IPS-NIHi7 (cell line): Measurements from ENCODE around the gene TCF7L2.

ENCODE experiments used
- DNase-seq: peaks from one replicate; pipeline ENCODE4 v3.0.0; 2012; ENCODE audit warnings: mixed read lengths; ENCODE audit errors: extremely low spot score

The TCF7L2 gene

DNA sequence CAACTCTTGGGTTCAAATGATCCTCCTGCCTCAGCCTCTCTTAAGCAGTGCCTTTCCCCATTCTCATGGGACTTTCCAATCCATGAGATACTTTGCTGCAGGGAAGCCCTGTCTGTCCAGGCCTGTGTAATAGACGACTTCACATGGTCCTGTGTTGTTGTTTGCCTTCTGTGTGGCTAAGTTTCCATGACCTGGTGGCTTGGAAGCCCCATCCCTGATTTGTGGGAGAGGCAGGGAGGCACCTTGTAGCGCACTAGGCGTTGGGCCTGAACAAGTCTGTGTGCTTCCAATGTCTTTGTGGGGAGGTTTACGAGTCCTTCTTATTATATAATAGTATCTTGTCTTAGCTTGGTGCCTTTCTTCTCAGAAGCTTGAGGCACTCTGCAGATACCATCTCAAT, 49.1 kb downstream of the TCF7L2 start:
- no peak for DNase-seq

DNA sequence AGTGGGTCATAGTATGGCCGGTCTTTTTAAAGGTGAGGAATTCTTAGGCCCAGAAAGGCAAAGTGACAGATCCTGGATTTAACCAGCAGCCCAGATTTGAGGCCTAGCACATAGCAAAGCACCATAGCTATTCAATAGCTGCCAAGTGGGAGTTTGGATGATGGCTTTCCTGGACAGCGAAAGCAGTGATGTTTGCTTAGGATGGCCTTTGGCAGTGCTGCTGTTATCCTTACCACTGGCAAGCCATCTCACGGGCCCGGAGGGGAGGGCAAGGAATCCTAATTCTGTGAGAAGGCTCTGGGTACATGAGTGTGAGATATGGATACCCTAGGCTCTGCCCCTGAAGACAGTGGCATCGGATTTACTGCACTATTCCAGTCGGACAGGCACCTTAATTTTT, 50.4 kb downstream of the TCF7L2 start:
- DNase-seq: no peak

DNA sequence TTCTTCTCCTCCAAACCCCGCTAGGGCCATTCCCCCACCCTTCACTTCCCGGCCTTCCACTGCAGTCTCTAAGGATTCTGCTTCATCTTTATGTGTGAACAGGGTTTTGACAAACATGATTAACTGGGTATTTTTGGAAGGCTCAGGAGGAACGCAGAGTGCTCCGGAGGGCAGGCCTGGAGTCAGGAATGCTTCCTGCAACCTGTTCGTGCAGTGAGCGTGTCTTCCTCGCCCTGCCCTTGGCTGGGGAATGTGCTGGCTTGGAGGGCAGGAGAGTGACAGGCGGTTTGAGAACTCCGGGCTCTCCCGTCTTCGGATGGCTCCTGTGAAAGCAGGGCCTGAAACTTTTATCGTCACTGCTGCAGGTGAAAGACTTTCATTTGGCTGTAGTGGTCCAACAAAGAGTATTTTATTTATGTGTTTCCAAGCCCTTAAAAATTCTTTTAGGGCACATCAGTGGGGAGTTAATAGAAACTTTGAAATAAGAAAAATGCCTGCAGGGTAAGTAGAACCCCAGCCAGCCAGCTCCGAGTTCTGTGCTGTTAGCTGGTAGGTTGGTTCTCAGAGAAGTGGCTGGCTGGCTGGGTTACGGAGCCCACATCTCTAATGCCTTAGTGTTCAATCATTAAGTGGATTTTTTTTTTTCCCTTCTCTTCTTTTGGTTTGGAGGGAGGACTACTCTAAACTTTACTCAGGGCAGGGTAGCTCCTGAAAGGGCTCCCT, 51.0 kb downstream of the TCF7L2 start:
- DNase-seq: peak; percentile 43

DNA sequence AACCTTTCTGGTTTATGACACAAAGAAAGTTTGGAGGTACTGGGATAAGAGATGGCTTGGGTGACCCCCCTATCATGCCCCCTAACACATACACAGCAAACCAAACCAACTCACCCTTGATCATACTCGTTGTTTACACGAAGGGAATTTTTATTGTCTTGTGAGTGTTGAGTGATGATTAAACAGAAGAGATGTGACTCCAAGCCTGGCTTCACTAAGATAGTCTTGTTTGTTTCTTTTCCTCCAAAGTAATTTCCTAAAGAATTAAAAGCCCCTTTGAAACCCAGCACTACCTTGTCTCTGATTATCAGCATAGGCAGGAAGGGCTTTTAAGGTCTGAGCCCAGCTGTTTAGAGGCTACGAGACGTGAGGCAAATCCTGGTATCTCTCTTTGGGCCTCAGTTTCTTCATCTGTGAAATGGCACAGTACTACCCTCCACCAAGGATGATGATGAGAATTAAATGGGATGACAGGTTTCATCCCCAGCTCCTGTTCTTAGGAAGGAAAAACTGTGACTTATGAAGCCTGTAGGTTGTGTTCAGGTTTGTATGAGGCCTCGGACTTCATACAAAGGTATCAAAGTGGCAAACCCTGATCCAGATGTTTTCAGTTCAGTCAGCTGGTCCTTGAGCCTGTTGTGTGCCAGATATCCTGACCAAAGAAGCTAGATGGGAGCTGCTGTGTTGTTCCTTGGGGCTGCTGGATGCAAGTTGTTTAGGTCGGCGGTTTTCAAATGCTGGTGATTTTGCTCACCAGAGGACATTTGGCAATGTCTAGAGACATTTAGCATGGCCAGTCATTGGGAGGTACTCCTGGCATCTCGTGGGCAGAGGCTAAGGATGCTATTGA, 51.8 kb downstream of the TCF7L2 start:
- DNase-seq: no peak

DNA sequence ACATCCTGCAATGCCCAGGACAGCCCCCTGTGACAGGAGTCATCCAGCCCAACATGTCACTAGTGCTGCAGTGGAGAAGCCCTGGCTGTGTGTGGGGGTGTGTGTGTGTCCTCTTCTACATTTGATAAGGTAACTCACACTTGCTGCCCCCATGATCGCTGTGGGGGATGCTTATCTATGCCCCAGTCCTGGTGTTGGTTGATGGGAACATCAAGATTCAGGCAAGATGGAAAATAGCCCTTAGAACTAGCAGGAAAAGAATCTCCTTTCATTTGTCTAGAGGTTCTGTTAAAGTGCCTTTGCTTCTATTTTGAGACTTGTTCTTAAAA, 52.4 kb downstream of the TCF7L2 start:
- DNase-seq: no peak

DNA sequence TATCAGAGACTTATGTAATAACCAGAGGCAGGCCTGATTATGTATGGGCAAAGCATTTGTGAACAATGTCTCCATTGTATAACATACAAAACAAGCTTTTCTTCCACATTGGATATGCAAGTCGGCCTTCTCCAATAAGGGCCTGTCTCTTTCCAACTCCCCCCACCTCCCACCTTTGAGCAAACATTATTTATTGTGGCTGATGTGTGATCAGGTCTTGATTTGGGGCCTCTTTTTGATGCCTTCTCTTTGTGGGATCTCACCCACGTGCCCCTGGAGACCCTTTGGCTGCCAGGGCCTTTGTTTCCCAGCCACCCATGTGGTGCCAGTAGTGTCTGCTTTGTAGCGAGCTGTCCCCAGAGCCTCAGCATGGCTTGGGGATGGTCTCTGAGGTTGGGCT, 53.0 kb downstream of the TCF7L2 start:
- DNase-seq: no peak

- DNase-seq: no peak
Measured at GRCh38 chr10:113004069-113004618, 54.1 kb downstream of the TCF7L2 start.

GRCh38 chr10:113005380-113005779, 55.3 kb downstream of the TCF7L2 start:
- DNase-seq: no peak

DNA sequence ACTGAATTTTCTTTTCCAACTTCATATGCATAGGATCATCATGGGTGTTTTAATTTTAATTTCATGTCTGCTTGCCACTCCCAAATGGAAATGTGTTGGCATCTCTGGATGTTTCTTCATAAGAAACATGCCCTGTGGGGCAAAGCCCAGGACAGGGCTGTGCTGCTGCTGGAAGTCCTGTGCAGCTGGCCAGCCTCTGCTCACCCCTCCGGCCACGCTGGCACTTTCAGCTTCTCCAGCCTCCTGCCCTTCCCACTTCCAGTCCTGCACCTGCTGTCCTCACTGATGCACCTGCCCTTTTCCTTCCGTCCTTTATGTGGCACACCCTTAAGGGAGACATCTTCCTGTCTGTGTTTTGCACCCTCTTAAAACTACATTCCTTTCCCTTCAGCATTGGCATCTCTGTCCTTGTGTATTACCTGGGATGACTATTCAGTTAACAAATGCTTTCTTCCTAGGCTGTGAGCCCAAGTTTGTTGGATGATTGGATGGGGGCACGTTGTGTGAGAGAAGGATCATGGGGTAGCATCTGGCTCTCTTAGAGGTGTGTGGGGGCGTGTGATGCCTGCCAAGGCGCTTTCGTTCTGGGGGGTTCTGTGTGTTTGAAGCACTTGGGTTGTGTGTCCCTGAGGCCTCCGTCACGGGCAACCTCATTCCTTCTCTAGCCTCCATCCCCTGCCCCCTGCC, 56.8 kb downstream of the TCF7L2 start:
- DNase-seq: no peak

GRCh38 chr10:113007343-113007771, 57.3 kb downstream of the TCF7L2 start:
- DNase-seq: peak; percentile 27

GRCh38 chr10:113007821-113008220, 57.8 kb downstream of the TCF7L2 start:
- no peak for DNase-seq

GRCh38 chr10:113011592-113012374, 61.7 kb downstream of the TCF7L2 start:
- DNase-seq: no peak

GRCh38 chr10:113015201-113015600, 65.2 kb downstream of the TCF7L2 start:
- DNase-seq: no peak

DNA sequence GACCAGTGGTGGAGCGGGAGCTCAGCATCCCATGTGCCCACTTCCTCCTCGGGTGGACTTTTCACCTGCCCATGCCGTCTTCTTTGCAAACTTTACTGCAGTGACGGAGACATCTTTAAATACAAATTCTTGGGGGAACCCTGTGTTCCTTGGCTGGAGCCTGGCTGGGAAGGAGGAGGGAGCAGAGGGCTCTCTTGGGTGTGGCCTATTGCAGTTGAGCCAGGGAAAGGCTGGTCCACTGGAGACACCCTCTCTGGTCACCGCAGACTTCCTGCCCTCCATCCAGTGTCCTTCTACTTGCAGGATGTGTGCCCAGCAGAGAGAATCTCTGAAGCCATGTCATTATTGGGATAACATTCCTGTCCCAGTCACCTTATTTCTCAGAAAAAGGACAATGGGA, 67.3 kb downstream of the TCF7L2 start:
- DNase-seq: no peak

- no peak for DNase-seq
Measured at GRCh38 chr10:113018034-113018433, 68.0 kb downstream of the TCF7L2 start.

- DNase-seq: no peak
Measured at GRCh38 chr10:113019096-113019495, 69.0 kb downstream of the TCF7L2 start.

DNA sequence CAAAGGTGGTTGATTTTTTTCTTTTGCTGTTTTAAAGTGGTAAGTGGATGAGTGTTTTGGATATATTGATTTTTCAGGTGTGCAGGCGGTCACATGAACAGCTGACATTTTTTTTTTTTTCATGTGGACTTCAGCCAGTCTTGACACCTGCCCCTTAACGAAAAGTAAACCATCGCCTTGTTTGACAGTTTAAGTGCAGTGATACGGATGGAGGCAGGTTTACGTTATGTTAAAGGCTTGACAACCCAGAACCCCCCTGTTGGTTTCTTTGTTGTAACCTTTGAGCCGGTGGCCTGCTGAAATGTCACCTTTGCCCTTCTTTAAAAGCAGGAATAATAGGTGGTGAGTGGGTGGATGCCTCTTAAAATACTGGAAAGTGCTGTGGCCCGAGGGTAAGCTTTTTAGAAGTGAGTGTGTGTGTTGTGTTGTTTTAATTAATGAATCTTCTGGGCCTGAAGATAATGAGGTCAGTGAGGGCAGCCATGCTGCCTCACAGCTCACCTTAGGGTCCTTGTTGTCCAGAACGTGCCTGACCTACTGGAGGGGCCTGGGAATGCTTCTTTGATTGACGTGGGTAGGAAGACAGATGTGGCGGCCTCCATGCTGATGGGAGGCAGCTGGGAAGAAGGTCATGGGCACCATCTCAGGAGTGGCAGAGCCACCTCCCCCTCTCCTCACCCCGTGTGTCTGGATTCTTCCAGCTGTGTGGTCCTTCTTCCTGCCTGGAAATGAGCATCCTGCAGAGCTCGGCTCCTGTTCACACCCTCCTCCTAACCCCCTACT, 69.8 kb downstream of the TCF7L2 start:
- no peak for DNase-seq

- DNase-seq: no peak
Measured at GRCh38 chr10:113020475-113020753, 70.4 kb downstream of the TCF7L2 start.

GRCh38 chr10:113020838-113021237, 70.8 kb downstream of the TCF7L2 start:
- no peak for DNase-seq

DNA sequence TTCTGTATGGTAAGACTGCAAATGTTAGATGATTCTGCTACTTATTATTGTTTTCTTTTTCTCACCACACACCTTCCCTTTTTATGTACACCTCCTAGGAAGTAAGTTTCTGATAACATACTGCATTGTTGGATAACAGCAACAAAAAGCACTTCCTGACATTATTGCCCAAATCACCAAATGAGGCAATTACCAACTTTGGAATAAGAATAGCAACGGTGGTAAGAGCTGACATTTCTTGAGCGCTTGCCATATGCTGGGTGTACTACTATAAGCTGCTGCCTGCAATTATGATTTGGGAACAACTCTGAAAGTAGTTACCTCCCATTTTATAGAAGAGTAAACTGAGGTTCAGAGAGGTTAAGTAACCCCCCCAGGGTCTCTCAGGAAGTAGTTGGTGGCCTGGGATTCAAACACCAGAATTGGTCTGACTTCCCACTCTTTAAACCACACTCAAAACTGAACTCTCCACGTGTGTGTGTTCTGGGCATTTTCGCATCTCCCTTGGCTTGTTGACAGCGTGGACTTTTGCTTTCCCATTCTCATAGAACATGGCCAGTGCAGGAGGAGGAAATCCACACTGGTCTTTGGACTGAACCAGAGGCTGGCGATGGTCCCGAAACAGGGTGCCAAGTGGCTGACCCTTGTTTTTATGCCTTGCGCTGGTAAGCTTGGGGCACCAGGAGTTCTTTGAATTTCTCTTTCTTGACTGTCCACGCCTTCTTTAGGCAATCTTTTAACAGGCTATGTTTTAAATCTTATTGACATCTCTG, 71.4 kb downstream of the TCF7L2 start:
- DNase-seq: no peak
